GM21515 (cell line): ENCODE results near the gene PLEKHA8.
A peak's percentile ranks its signal among the peaks of the same experiment; 100 is the strongest.
"Not testable (repeated sequence)": the region's sequence is repeated elsewhere in the genome, so short reads cannot be mapped to it uniquely, and the experiment has no call there.

ENCODE experiments used
- ATAC-seq: cut with Tn5 transposase; IDR thresholded peaks from one replicate; pipeline ENCODE4 v1.9.1; 2021; ENCODE audit not compliant: unreplicated experiment

Gene PLEKHA8

DNA sequence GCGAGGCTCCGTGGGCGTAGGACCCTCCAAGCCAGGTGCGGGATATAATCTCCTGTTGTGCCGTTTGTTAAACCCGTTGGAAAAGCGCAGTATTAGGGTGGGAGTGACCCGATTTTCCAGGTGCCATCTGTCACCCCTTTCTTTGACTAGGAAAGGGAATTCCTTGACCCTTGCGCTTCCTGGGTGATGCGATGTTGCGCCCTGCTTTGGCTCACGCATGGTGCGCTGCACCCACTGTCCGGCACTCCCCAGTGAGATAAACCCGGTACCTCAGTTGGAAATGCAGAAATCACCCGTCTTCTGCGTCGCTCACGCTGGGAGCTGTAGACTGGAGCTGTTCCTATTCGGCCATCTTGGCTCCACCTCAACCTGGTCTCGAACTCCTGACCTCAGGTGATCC lies 70.4 kb downstream of the PLEKHA8 start:
- not testable (repeated sequence) for ATAC-seq

DNA sequence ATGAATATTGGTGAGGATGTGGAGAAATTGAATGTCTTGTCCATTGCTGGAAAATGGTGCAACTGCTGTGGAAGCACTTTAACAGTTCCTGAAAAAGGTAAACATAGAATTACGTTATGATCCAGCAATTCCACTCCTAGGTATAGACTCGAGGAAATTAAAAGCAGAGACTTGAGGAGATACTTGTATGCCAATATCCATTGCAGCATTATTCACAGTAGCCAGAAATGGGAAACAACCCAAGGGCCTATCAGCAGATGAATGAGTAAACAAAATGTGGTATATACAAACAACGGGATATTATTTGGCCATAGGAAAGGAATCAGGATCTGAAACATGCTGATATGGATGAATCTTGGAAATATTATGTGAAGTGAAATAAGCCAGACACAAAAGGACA lies 74.1 kb downstream of the PLEKHA8 start:
- no peak for ATAC-seq

DNA sequence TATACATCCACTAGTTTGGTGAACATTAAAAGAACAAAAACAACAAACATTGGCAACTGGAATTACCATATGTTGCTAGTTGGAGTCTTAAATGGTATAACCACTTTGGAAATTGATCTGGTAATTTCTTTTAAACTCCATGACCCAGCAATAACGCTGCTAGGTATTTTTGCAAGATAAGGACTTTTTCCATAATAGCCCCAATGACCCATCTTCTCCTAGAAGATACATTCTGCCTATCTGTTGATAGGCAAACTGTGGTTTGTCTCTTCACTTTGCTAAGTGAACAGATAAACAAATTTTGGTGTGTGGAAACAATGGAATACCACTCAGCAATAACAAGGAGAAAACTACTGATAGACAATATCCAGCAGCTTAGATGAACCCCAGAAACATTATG lies 75.9 kb downstream of the PLEKHA8 start:
- ATAC-seq, result no peak

DNA sequence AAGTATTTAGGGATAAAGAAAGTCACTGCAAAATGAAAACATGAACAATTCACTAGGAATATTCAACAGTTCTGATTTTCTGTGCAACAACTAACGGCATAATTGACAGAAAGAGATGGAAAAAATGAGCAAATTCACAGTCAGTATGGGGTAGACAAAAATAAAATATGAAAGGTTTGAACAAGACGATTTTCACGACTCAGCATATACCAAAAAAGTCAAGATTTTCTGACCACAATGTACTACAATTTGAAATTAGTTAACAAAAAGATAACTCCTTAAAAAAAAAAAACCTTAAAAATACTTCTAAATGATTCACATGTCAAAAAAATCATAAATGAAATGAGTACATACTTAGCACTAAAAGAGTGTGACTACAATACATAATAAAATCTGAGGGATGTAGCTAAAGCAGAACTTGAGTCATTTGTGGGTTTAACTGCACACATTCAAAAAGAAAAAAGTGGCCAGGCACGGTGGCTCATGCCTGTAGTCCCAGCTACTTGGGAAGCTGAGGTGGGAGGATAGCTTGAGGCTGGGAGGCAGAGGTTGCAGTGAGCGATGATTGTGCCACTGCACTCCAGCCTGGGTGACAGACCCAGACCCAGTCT lies 84.0 kb downstream of the PLEKHA8 start:
- ATAC-seq, result no peak

DNA sequence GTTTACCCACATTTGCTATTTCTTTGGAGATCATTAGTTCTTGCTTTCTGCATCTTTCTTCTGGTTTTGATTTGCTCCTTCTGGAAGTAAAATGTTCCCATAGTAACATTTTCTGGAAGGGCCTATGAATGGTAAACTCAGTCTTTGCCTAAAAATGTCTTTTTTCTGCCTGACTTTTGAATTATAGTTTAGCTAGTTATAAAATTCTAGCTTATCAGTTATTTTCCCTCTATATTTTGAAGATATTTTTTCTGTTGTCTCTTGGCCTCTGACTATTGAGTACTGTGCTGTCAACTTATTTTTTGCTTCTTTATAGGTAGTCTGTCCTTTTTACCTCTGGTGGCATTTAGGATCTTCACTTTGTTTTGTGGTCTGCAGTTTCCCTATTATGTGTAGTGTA lies 84.9 kb downstream of the PLEKHA8 start:
- no peak for ATAC-seq

DNA sequence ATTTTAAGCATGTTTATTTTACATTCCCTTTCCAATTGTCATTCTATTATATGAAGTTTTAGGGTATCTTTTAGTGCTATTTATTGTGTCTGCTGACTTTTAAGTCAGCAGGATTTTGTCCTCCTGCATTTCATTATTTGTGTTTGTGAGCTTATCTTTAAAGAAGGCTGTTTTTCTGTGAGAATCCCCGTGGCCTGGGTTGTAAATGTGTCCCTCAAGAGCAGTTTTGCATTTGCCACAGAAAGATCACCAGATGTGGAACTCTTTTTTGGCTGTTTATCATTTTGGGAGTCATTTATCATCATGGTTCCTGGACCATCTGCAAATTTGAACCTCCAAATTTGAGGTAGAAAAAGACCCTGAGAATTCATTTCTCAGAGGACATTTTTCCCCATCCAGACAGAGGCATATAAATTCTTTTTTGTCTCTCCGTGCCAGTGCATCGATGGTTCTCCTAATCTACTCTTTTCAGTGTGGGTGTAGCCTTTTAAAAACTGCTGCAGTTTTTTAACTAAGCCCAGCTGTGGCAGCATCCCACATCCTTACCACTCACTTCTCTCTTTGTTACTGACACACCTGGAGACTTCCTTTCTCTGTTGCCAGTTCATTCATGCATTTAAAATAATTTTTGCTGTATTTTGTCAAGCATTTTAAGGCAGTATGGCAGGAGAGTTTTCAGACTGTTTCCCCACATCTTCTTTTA lies 86.5 kb downstream of the PLEKHA8 start:
- ATAC-seq, result no peak

DNA sequence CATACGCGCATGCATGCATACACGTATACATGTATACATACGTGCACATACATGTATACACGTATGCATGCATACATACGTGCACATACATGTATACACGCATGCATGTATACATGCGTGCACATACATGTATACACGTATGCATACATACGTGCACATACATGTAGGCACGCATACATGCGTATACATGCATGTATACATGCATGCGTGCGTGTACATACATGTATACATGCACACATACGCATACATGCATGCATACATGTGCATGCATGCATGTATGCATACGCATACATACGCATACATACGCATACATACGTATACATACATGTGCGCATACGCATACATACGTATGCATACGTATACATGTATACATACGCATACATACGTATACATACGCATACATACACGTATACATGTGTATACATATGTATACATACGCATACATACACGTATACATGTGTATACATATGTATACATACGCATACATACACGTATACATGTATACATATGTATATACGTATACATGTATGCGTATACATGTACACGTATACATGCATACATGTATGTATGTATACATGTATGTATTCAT lies 87.6 kb downstream of the PLEKHA8 start:
- ATAC-seq, result no peak

DNA sequence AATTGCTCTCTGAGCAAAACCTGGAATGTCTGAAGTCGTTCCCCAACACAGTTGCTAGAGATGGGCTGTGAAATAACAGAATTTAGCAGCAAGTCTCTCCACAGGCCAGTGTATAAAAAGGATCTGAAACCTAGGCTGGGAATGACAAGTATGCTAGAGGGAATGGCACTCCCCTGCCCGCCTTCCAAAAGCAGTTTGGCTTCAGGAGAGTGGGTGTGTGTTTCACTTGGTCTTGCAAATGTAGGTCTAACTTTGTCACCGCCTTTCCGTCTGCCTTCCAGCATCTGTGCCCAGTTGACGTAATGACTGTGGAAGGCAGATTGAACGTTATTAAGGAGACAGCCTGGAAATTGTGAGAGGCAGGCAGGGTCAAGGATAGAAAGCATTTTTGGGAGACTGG lies 88.6 kb downstream of the PLEKHA8 start:
- ATAC-seq, result no peak

DNA sequence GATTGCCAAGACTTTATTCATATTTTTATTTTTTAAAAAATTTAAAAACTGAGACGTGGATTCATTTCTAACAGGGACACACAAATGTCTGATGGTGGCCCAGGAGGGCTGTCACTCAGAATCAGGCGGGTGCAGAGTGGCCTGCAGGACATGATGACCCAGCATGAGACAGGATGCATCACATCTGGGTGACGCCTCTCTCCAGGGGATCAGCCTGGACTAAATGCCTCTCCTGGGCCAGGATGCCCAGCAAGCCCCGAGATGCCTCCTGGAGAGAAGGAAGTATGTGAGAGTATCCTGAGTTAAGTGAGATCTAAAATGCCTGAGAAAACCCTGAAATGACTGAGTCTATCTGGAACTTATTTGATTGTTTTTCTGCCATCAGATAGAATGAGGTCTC lies 89.7 kb downstream of the PLEKHA8 start:
- no peak for ATAC-seq

DNA sequence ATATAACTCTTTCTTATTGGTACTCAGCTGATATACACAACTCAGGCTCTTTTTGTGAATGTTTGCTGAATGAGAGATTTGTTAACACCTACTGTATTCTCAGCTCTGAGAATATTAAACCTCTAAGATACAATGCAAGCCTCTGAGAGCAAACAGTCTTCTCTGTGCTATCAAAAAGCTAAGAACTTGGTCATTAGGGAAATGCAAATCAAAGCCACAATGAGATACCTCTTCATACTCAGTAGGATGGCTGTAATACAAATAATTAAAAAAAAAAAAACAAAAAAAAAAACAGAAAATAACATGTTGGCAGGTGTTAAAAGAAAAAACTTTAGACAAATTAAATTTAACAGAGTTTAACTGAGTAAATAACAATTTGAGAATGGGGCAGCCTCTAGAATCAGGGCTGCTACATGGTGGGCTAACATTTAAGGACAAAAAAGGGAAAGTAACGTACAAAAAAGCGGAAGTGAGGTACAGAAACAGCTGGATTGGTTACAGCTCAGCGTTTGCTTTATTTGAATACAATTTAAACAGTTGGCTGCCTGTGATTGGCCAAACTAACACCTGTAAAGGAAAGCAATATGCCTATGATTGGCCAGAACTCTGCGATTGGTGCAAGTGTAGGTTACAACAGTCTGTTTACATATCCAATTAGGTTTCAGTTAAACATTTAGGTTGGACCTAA lies 91.8 kb downstream of the PLEKHA8 start:
- ATAC-seq, result no peak

DNA sequence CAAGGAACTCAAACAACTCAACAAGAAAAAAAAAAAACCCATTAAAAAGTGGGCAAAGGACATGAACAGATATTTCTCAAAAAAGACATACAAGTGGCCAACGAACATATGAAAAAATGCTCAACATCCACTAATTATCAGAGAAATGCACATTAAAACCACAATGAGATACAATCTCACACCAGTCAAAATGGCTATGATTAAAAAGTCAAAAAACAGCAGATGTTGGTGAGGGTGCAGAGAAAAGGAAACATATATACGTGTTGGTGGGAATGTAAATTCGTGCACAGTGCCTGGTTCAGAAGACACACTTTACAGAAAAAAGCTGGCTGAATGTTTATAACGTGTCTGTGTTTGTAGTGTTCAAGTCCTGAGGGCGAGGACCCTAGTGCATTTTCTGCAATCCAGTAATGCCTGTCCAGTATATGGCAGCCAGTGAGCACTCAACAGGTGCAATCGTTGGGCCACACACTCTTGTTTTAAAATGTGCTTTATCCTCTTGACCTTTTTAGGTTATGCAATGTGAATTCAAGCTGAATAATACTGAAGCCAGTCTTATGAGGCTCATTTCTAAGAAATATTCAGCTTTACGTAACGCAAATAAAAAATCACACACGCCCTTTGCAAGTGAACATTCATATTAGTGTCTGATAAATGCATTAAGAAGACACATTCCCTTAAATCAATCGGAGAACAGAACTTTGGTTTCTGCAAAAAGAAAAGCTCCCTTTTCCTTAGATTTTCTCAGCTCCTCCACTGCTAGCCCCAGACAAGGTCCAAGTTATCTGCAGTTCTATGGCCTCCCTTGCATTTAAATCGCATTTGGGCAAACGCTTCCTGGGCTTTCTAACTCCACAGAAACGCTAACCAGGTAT lies 105.8 kb downstream of the PLEKHA8 start:
- ATAC-seq, result no peak

DNA sequence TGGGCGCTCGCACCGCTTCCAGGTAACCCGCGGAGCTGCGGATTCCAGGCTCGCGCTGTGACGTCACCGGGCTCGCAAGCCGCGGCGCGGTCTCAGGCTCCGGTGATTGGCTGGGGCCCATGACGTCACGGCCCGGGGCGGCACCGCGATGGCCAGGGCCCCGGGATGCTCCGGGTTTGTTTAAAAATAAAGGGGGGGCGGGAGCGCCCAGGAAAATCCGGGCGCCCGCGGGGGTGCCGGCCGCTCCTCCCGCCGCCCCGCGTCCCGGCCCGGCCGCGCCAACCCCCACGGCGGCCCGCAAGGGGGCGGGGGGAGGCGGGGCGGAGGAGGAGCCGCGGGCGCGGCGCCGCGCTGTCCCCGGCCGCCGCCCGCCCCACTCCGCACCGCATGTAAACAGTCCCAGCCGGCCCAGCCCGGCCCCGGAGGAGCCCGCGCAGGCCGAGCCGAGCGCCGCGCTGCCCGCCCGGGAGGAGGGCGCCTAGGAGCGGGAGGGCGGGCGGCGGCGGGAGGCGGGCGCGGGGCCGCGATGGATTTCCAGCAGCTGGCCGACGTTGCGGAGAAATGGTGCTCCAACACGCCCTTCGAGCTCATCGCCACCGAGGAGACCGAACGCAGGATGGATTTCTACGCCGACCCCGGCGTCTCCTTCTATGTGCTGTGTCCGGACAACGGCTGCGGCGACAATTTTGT lies 106.5 kb downstream of the PLEKHA8 start, which contains the start of gene MTURN:
MTURN (plus strand) TSS at position 376 of the 690 bp plus-strand sequence; CDS start at position 527, 151 bp downstream.
- peak; percentile 86 for ATAC-seq

DNA sequence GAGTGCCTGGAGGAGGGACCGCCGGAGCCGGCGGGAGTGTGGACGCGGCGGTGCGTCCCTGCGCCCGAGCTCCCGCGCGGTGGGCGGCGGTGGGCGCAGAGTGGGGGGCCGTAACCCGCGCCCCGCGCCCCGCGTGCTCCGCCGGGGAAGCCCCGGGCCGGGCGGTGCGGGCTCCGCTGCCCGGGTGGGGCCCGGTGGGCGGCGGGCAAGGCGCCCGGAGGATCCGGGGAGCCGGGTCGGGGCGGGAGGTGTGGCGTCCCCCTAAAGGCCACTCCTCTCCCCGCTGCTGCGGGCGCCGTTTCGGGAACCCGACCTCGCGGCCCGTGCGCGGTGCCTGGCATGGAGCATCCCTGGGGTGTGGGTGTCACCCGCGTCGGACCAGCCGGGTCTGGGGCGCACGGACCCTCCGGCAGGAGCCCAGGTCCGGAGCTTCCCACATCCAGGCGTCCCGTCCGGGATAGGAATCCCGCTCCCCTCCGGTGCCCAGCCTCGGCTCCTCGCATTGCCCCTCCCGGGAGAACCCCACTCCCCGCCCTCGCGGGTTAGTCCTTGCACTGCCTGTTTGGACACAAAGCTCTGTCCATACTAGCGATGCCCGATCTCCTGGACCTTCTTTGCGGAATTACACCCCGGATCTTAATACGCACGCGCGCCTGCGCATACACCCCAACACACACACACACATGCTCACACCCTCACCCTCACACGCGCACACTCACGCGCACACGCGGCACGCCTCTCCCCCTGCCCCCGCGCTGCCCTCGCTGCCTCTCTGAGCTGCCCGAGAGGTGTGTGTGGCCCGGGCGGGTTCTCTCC lies 107.3 kb downstream of the PLEKHA8 start:
- ATAC-seq, result peak; percentile 32

DNA sequence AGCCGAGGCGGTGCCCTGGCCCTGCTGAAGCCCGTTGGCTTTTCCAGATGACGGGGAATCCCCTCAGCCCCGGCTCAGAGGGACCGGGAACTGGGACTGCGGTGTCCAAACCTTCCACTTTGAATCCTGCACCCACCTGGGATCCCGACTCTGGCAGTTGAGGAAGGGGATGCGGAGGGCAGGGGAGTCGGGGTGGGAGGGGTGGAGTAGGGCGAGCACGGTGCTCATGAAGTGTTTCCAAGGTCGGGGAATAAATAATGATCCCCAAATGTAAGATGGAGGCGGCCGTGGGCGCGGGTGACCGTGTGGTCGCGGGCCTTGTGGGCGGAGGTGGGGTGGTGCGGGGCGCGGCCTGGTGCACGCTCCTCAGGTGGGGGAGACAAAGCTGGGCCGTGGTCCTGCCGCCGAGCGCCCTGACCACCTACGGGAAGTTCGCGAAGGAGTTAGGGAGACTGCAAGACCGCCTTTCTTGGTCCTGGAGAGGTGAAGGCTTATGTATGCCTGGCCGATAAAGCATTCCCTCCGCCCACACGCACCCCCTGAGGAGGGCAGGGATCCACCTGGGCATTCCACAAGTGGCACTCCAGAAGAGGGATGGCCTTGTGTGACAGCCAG lies 108.0 kb downstream of the PLEKHA8 start:
- no peak for ATAC-seq

DNA sequence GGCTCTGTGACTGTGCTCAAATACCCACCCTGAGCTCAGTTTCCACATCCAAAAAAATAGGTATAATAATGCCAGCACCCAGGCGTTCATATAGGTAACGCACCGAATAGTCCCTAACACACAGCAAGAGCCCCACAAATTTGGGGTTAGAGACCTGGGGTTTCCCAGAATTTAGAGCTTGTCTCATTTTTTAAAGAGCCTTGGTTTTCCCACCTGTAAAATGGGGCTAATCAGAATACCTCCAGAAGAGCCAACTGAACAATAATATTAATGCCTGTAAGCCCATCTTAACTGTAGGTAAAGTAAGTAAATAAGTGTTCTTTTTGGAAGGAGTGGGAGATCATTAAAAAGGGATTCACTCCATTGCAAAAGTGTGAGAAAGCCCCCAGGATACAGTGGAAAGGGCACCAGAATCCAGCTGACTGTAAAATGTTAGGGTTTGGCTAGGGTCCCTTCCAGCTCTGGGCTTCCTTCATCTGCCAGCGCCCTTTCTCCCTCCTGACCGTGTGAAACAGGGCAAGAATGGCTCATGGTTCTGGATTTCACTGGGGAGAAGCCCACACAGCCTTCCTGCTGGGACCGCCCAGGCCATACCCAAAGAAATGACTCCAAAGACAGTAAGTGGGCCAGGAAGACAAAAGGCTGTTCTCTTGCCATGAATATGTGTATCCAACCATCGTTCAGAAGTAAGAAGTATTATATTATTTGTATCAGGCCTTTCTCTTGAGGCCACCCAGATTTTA lies 108.7 kb downstream of the PLEKHA8 start:
- ATAC-seq, result no peak

DNA sequence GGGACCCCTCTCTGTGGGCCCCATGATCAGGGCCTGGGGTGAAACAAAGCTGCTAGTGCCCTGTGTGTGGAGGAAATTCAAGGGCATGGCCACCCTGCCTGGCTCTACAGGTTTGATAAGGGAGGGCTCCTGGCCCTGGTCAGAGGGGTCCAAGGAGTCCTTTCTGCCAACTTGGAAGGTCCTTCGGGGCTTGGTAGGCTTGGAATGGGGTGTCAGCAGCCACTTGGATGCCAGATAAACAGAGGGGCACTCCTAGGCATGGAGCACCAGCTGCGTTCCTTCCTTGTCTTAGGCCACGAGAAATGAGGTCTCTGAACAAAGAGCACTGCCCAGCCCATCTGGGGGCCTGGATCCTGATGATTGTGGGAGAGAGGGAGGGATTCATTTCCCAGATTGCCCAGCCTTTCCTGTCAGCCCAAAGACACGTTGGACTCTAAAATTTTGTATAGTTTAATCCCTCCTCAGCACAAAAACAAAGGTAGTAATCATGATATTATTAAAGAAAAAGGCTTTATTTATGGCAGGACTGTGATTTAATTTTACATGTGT lies 111.7 kb downstream of the PLEKHA8 start:
- no peak for ATAC-seq

DNA sequence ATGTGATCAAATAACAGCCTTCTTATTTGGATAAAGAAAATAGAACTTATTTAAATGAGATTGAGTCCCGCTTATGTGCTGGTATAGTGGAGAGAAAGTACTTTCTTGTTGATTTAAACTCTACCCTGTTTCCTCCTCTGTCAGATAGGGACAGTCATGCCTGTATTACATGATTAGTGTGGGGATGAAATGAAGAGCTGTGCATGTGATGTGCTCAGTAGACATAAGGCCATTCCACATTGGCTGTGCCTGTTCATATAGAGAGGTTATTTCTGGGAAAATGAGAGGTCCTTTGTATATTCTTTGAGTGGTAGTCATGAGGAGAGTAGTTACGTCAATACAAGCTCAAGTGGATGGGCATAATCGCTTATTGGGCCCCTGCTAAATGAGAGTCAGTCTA lies 112.2 kb downstream of the PLEKHA8 start:
- no peak for ATAC-seq

DNA sequence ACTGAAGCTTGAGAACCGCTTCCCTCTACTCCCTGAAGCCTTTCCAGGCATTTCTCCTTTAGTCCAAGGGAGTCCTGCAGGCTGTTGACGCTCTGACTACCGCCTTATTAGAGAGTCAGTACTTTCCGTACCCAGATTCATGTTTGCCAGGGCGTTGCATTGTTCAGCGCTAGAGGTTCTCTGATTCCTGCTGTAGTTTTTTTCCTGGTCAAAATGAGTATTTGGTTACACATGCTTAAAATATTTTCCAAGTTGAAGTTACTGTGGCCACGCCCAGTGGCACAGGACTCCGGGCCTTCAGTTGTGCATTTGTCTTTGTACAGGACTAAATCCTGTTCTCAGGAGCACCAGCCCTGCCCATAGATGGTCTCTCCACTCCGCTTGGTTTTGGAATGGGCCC lies 114.5 kb downstream of the PLEKHA8 start:
- no peak for ATAC-seq
